ENCODE measurements around the gene FSHR. TPM values are rescaled to one million over a fixed set of nuclear protein-coding genes. Genes with fewer than 3 reads are reported as not detected.

Gene FSHR
- total RNA-seq, 2 donors from 2014 or later: 13.6 TPM; not detected in 1

DNA sequence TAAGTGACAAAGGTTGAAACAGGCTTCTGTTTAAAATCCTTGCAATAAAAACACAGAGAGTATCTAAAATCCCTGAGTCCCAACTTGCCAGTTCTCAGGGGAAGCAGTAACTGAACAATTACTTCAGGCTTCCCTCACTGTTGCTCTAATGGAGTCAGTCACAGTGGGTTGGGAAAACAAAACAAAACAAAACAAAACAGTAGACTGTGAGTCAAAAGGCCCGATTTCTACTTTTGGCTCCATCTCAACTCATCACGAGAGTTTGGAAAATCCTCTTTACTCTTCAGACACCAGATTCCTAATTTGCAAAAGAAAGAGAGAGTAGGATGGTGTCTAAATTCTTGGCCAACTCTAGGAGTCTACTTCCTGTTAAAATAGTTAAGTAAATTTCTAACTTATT, 1.1 kb downstream of the FSHR start:
- no peak for DNase-seq (ENCODE audit: low spot score)
- Histone ChIP-seq H3K4me3 (no peak overlapping the region), H3K27me3 (replicated peaks; ENCODE audit: insufficient read depth) (no peaks in the 10 kb centered on the region), H3K36me3 (no peaks in the 10 kb centered on the region), H3K9me3 (no peaks in the 10 kb centered on the region), H3K27ac (no peak overlapping the region), H3K4me1 (replicated peaks) (no peaks in the 10 kb centered on the region)
- intact Hi-C loops (cut with DNase I): no loop called here
- WGBS: 51% methylated on average over 2 of the region's 2 CpGs
- TF ChIP-seq, protein P1, sequence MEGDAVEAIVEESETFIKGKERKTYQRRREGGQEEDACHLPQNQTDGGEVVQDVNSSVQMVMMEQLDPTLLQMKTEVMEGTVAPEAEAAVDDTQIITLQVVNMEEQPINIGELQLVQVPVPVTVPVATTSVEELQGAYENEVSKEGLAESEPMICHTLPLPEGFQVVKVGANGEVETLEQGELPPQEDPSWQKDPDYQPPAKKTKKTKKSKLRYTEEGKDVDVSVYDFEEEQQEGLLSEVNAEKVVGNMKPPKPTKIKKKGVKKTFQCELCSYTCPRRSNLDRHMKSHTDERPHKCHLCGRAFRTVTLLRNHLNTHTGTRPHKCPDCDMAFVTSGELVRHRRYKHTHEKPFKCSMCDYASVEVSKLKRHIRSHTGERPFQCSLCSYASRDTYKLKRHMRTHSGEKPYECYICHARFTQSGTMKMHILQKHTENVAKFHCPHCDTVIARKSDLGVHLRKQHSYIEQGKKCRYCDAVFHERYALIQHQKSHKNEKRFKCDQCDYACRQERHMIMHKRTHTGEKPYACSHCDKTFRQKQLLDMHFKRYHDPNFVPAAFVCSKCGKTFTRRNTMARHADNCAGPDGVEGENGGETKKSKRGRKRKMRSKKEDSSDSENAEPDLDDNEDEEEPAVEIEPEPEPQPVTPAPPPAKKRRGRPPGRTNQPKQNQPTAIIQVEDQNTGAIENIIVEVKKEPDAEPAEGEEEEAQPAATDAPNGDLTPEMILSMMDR (IDR thresholded peaks at IDR 0.05): no peak
- TF ChIP-seq POLR2AphosphoS5 (IDR thresholded peaks at IDR 0.05) (no peak), POLR2A (IDR thresholded peaks at IDR 0.05) (no peak)

DNA sequence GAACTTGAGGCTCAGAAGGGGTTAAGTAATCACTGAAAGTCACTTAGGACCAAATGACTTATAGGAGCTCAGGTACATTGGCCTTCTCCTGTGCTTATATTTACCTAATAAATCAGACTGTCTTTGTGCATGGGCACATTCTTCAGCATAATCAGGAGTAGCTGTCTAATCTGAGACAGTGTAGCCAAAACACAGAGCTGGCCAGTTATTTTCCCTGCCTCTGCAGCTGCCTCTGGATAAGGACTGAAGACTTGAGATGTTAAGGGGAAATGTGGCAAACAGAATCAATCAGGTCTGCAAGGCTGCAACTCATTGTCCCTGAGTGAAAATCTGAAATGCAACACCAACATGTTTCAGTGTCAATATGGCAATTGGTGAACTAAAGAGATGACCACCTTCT, 1.5 kb downstream of the FSHR start:
- no peaks in the 10 kb centered on the region for H3K9me3 ChIP-seq
- no peak overlapping the region for H3K27ac ChIP-seq
- intact Hi-C loops (cut with DNase I): no loop called here
- H3K4me1 ChIP-seq (replicated peaks): no peaks in the 10 kb centered on the region
- no peak overlapping the region for H3K4me3 ChIP-seq
- no peak for DNase-seq (ENCODE audit: low spot score)
- no peaks in the 10 kb centered on the region for H3K27me3 ChIP-seq (replicated peaks; ENCODE audit: insufficient read depth)
- no peaks in the 10 kb centered on the region for H3K36me3 ChIP-seq
- no peak for TF ChIP-seq POLR2AphosphoS5 (IDR thresholded peaks at IDR 0.05)
- TF ChIP-seq, protein P1 (IDR thresholded peaks at IDR 0.05): no peak
- TF ChIP-seq POLR2A (IDR thresholded peaks at IDR 0.05): no peak

DNA sequence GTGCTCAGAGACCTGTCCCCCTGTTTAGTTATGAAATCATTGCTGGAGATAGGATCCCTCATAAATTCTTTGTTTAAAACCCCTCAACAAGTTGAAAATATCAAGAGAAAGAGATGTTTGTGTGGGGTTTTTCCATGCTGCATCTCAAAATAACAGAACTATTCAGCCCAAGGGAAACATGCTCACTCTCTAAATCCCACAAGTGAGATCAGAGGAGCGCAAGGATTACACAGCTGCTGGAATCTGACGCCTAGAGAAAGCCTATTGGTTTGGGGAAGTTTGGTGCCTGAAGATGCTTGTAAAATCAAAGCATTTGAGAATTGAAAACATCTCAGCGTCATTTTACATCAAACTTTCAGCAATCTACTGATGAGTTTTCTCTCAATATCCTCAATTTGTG, 7.9 kb downstream of the FSHR start:
- intact Hi-C loops (cut with DNase I): no loop called here
- Histone ChIP-seq H3K4me1 (replicated peaks) (no peaks in the 10 kb centered on the region), H3K9me3 (no peaks in the 10 kb centered on the region), H3K4me3 (no peak overlapping the region), H3K36me3 (no peaks in the 10 kb centered on the region), H3K27ac (no peak overlapping the region), H3K27me3 (replicated peaks; ENCODE audit: insufficient read depth) (no peaks in the 10 kb centered on the region)
- 68% methylated on average over 3 of the region's 3 CpGs for WGBS
- TF ChIP-seq, protein P1 (IDR thresholded peaks at IDR 0.05): no peak
- no peak for TF ChIP-seq POLR2A (IDR thresholded peaks at IDR 0.05)
- TF ChIP-seq POLR2AphosphoS5 (IDR thresholded peaks at IDR 0.05): no peak
- DNase-seq (ENCODE audit: low spot score): no peak

DNA sequence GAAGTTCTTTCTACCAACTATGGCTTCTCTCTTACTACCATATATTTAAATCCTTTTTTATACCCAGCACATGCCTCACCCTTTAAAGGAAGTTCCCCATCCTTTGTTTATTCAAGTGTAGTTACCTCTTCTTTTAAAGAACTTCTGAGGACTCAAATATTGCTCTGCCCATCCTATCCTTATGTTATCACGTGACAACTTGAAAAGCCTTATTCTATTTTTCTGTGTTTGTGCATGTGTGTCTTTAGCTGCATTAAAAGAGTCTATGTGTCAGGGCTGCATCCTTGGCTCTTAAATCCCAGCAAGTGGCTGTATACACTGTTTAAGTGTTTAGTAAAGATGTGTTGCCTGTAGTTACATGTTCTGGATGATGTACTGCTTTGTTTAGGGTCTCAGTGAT, 22.5 kb downstream of the FSHR start:
- H3K4me3 ChIP-seq: no peak overlapping the region
- WGBS: 83% methylated on average over 1 of the region's 1 CpG
- H3K36me3 ChIP-seq: no peaks in the 10 kb centered on the region
- TF ChIP-seq POLR2AphosphoS5 (IDR thresholded peaks at IDR 0.05) (no peak), POLR2A (IDR thresholded peaks at IDR 0.05) (no peak)
- TF ChIP-seq, protein P1 (IDR thresholded peaks at IDR 0.05): no peak
- intact Hi-C loops (cut with DNase I): no loop called here
- no peak overlapping the region for H3K27ac ChIP-seq
- H3K9me3 ChIP-seq: no peaks in the 10 kb centered on the region
- H3K4me1 ChIP-seq (replicated peaks): no peaks in the 10 kb centered on the region
- no peak for DNase-seq (ENCODE audit: low spot score)
- no peaks in the 10 kb centered on the region for H3K27me3 ChIP-seq (replicated peaks; ENCODE audit: insufficient read depth)

DNA sequence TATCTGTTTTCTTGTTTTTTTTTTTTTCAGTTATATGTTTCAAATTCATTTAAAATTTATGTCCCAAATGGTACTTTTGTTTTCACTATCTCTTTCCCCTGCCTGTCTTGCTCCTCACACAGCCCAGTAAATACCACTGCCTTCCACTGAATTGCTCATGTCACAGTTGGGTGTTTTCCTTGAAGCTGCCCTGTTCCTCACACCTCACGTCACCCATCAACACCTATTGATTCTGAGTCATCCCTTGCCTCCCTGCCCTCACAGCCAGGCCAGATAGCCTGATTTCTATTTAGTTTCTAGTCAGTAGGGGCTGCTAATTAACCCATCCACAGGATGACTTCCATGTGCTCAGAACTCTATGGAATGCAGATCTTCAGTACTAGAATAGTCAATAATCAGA, 25.3 kb downstream of the FSHR start:
- Histone ChIP-seq H3K9me3 (no peaks in the 10 kb centered on the region), H3K27me3 (replicated peaks; ENCODE audit: insufficient read depth) (no peaks in the 10 kb centered on the region), H3K27ac (no peak overlapping the region), H3K4me1 (replicated peaks) (no peaks in the 10 kb centered on the region), H3K4me3 (no peak overlapping the region), H3K36me3 (no peaks in the 10 kb centered on the region)
- 33% methylated on average over 1 of the region's 1 CpG for WGBS
- intact Hi-C loops (cut with DNase I): no loop called here
- DNase-seq (ENCODE audit: low spot score): no peak
- TF ChIP-seq POLR2A (IDR thresholded peaks at IDR 0.05) (no peak), POLR2AphosphoS5 (IDR thresholded peaks at IDR 0.05) (no peak)
- TF ChIP-seq, protein P1 (IDR thresholded peaks at IDR 0.05): no peak

Data from prostate gland (tissue), 2 donors.